Stimulated activated CD8-positive, alpha-beta memory T cell treated with anti-CD3 and anti-CD28 coated beads, Interleukin-7, amount 100 ng/mL, for 1 hour (primary cell): ENCODE data around the gene LENEP.

Source experiments
- DNase-seq, 2 donors: peaks; one replicate each; pipeline ENCODE4 v3.0.0-alpha.2; 2020; ENCODE audit warnings: low read depth in 2 of 2

Gene LENEP

GRCh38 chr1:154998818-154999570, 5.6 kb downstream of the LENEP start:
- peak in 1 of 2 donors; percentile 56 for DNase-seq

GRCh38 chr1:154999571-155000410, 6.4 kb downstream of the LENEP start:
- no peak for DNase-seq

- no peak for DNase-seq
Measured at GRCh38 chr1:155000411-155000725, 7.0 kb downstream of the LENEP start.

- peak; percentile 56 to 62 for DNase-seq
Measured at GRCh38 chr1:155000726-155001424, 7.5 kb downstream of the LENEP start.

- no peak for DNase-seq
Measured at GRCh38 chr1:155001425-155001674, 8.0 kb downstream of the LENEP start.

- peak; percentile 93 to 97 for DNase-seq
Measured at GRCh38 chr1:155001675-155002463, 8.5 kb downstream of the LENEP start.

GRCh38 chr1:155002464-155003226, 9.3 kb downstream of the LENEP start, which contains the start of gene ZBTB7B:
Gene ZBTB7B, plus strand, starts transcription at chr1:155002802. Its CDS starts 11,859 bp downstream, at chr1:155014661.
- no peak for DNase-seq

- no peak for DNase-seq
Measured at GRCh38 chr1:155003227-155003765, 9.9 kb downstream of the LENEP start.

- DNase-seq = no peak
Measured at GRCh38 chr1:155003766-155004351, 10.5 kb downstream of the LENEP start.

GRCh38 chr1:155004352-155005075, 11.1 kb downstream of the LENEP start:
- no peak for DNase-seq

- DNase-seq = no peak
Measured at GRCh38 chr1:155005076-155006011, 12.0 kb downstream of the LENEP start.

GRCh38 chr1:155006601-155007101, 13.3 kb downstream of the LENEP start:
- DNase-seq = no peak

GRCh38 chr1:155007251-155007828, 14.0 kb downstream of the LENEP start:
- DNase-seq = no peak

- DNase-seq = no peak
Measured at GRCh38 chr1:155008015-155008941, 14.9 kb downstream of the LENEP start.

GRCh38 chr1:155009221-155009711, 15.9 kb downstream of the LENEP start:
- DNase-seq = no peak

GRCh38 chr1:155009742-155010141, 16.4 kb downstream of the LENEP start:
- DNase-seq = no peak
